GM12873 (cell line): Measurements from ENCODE around the gene NDUFB2.
A peak's percentile ranks its signal among the peaks of the same experiment; 100 is the strongest.

Experiments
- TF ChIP-seq, protein P1 (sequence below): IDR thresholded peaks from 2 replicates; pipeline ENCODE4 v1.5.1; 2012; ENCODE audit warnings: low read depth, mild to moderate bottlenecking, moderate library complexity, low read length, control low read depth; ENCODE audit not compliant: insufficient read depth; ENCODE audit errors: missing control alignments

Gene NDUFB2

DNA sequence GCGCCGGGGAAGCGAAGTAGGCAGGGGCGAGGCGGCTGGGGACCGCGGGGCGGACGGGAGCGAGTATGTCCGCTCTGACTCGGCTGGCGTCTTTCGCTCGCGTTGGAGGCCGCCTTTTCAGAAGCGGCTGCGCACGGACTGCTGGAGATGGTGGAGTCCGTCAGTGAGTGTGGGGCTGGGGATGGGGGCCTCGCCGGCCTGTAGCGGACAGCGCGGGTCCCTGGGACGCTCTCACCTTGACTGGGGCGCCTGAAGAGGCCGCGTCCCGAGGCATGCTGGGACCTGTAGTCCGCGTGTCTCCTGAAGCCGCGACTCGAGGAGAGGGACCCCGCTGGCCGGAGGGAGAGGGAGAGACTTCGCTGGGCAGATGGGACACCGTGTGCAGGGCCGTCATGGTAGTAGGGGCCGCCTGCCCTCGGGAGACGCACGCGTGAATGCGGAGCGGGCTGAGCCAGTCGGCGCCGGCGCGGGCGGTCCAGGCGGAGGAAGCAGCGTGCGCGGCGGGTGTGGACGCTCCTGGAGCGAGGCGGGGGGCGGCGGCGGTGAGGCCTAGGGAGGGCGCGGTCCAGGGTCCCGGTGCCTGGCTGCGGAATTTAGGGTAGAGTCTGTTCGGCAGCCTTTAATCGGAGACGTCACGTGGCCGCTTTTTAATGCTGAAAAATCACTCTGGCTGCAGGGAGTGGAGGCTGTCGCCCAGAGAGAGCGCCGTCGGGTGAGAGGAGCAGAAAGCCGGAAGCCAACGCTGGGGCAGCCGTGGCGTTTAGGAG lies at the start of gene NDUFB2:
TSS of gene NDUFB2 (plus strand) at position 29 of the 767 bp plus-strand sequence. CDS start at position 66, 37 bp downstream.
- TF ChIP-seq, protein P1, sequence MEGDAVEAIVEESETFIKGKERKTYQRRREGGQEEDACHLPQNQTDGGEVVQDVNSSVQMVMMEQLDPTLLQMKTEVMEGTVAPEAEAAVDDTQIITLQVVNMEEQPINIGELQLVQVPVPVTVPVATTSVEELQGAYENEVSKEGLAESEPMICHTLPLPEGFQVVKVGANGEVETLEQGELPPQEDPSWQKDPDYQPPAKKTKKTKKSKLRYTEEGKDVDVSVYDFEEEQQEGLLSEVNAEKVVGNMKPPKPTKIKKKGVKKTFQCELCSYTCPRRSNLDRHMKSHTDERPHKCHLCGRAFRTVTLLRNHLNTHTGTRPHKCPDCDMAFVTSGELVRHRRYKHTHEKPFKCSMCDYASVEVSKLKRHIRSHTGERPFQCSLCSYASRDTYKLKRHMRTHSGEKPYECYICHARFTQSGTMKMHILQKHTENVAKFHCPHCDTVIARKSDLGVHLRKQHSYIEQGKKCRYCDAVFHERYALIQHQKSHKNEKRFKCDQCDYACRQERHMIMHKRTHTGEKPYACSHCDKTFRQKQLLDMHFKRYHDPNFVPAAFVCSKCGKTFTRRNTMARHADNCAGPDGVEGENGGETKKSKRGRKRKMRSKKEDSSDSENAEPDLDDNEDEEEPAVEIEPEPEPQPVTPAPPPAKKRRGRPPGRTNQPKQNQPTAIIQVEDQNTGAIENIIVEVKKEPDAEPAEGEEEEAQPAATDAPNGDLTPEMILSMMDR: no peak

DNA sequence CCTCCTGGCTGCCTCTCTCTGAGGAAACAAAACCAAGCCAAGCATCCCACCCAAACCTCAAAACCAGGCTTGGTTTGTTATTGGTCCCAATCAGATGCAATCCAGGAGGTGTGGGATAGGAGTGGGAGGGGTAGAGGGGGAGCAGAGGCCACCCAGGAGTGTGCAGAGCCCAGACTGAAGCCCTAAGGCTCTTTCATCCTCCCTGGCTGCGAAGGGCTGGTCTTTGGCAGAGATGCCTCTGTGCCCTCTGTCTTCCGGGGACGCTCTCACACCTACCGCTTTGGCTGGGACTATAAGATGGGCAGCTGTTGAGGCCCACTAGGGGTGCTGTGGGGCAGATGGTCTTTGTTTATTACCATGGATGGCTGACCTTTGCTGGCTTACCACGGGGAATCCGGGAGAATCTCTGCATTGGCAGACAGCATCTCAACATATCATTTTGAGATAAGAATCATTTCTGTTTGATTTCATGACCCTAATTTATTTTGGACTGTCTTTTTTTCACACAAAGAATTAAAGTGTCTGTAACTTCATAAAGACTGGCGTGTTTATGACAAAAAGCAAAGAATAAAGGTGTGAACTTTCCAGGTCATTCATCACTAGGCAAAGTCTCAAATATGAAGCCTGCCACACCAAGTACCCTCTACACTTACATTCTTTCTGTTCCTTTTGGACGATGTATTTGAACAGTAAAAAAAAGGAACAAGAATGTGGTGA lies 49.4 kb upstream of the NDUFB2 start:
- TF ChIP-seq, protein P1: peak; percentile 74

DNA sequence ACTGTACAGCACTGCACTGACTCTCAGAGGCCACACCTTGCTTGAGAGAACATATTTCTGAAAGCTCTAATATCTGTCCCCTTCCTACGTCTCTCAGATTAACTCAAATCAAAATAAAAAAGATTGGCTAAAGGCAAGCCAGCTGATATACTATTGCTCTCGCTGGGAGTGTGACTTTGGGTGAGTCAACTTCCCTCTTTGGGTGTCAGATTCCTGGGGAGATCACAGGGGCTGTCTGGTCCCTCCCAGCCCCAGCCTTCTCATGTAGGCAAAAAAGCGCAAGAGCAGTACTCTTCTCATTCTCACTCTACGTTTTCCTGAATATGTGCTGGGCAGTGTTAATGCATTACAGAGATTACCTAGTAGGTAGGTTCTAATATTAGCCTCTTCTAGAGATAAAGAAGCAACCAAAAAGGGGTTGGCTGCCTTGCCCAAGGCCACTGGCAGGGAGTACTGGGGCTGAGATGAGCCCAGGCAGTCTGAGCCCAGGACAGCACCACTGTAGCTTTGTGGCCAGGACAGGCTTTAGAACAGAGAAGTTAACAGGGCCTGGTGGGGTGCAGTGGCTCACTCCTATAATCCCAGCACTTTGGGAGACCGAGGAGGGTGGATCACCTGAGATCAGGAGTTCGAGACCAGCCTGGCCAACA lies 46.8 kb upstream of the NDUFB2 start:
- TF ChIP-seq, protein P1: no peak

DNA sequence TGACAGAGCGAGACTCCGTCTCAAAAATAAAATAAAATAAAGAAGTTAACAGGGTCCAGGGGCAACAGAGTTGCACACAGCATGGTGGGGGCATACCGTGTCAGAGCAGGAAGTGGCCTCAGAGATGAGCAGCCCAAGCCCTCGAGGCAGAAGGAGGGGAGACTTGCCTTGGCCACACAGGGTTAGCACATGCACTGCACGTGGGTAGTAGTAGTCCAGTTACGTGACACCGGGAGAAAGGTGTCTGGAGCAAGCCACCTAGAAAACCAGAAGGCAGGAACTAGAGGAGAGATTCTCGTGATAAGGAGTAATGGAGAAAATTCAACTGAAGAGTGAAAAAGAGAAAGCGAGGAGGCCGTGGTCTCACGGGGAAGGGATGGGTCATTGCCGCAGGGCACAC lies 46.1 kb upstream of the NDUFB2 start:
- TF ChIP-seq, protein P1: no peak

DNA sequence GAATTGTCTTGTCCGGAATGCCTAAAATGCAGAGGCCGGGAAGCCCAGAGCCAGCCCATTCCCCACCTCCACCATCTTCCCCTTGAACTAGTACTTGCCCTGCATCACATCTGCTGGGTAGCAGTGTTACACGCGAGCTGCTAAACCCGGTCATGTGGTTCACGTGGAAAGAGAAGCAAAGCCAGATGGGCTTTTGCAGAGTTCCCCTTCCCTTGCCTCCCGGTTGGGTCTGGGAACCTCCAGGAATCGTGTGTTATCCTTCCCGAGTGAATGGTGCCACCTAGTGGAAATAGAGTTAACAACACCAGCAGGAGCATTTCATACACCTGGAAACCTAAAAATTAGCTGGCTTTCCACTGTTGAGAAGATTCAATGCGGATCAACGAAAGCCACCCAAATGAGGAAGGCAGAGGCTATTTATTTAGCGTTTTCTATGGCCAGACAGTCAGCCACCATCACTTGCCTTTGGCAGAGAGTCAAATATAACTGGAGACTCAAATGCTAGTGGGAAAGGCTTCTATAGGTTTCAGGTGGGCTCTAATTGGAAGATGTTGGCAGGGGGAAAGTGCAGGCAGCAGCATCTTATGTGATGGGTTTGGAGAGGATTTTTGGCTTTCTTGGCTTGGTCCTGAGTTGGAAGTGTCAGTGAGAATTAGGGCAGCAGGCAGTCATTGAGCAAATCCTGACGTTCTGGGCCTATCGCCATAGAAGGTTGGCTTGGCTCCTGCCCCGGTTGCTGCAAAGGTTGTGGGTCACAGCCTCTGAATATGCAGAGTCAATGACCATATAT lies 43.0 kb upstream of the NDUFB2 start:
- TF ChIP-seq, protein P1: peak; percentile 86

DNA sequence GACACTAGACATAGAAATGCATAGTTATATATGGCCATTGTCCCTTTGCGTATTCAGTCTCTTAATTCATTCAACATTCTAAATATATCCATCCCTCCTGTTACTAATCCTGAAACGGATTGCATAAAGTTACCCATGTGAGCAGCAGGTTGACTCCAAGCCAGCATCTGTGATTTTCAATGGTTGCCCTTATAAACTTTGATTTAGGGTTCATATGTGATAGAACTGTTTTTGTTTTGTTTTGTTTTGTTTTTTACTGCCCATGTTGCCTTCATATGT lies 42.5 kb upstream of the NDUFB2 start:
- TF ChIP-seq, protein P1: no peak
